ENCODE data around the gene SNAPIN.

- no peak for TF ChIP-seq POLR2A (IDR thresholded peaks at IDR 0.05; ENCODE audit: borderline replicate concordance, extremely low read depth, insufficient read depth, insufficient read length)
- TF ChIP-seq CTCF (IDR thresholded peaks at IDR 0.05 in 2 of 3, conservative IDR thresholded peaks at IDR 0.05 in 1 of 3; ENCODE audit: borderline replicate concordance in 1 of 3, insufficient read depth in 1 of 3, low read depth in 2 of 3, low read length in 2 of 3): no peak
- no peak for TF ChIP-seq ZNF274 (IDR thresholded peaks at IDR 0.05; ENCODE audit: low read depth, low read length)
- no peak for TF ChIP-seq ZFX (IDR thresholded peaks at IDR 0.05)
- TF ChIP-seq REST (IDR thresholded peaks at IDR 0.05; ENCODE audit: low read depth): no peak
- TF ChIP-seq EZH2 (IDR thresholded peaks at IDR 0.05): no peak
- TF ChIP-seq JUND (IDR thresholded peaks at IDR 0.05): no peak
- TF ChIP-seq SIN3A (IDR thresholded peaks at IDR 0.05; ENCODE audit: low read depth): no peak
These were observed 29.7 kb upstream of the SNAPIN start for GRCh38 chr1:153628638-153629342.
